ENCODE data around the gene MAGI3.

The MAGI3 gene

DNA sequence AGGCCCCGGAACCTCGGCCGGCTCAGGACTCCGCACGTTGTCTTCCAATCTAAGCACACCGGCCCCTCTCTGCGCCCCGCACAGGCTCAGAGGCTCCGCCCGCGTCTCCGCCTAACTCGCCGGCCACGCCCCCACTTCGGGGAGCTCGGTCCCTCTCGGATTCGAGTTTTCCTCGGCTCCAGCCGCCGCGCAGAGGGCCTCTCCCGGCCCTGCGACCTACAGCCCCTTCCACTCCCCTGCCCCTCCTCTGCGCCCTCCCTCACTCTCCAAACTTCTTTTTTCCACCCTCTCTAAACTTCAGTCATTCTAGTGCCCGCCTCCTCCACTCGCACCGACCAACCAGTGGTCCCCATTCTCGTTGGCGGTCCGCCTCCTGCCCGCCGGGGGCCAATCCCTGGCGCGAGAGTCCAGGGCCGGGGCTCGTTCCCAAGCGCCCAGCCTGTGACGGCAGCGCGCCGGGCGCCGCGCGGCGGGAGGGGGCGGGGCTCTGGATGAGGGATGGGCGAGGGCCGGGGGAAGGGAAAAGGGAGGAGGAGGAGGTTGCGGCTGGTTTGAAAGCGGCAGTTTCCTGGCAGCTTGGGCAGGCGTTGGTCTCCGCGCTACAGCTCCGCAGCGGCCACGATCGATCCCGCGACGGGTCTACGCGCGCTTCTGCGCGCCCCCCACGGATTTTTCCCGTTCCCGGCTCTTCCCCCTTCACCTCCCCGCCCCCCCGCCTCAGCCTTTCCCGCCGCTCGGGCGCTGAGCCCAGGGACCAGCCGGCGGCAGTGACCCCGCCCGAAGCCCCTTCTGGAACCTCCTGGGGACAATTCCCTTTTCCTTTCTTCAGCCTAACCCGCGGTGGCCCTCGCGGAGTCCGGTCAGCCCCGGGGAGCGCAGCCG lies at the start of gene MAGI3:
TSS of gene MAGI3 (plus strand) at position 563 of the 882 bp plus-strand sequence. CDS start 519 bp downstream, outside the sequence.
- peak; percentile 96 for DNase-seq (ENCODE audit: low spot score)

DNA sequence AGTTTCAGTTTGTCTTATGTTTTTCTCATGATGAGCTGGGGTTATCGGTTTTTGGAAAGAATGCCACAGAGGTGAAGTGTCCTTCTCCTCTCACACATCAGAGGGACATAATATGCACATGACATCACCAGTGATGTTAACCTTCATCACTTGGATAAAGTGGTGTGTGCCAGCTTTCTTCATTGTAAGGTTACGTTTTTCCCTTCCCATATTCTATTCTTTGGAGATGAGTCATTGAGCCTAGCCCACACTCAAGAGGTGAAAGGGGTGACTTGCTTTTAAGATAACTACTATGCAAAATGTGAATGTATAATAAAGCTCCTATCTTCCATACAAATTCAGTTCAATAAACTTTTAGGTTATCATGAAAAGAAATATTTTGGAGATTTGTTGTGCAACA lies 36.7 kb upstream of the MAGI3 start:
- peak; percentile 49 for DNase-seq (ENCODE audit: low spot score)

DNA sequence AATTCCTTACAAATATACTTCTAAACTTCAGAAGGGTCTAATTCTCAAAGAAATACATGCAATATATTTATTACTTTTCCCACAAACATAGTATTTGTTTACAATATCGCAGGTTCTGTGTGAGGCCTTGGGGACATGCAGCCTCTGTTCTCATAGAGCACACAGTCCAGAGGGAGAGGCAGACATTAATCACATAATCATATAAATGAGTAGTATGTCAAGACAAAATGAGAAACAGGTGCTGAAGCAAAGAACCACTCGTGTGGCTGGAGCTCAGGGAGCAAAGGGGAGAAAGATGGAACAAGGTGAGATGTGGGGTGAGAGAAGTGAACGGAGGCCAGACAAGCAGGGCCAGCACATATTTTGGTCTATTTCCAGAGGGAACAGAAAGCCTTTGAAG lies 26.4 kb upstream of the MAGI3 start:
- DNase-seq (ENCODE audit: low spot score), result no peak

DNA sequence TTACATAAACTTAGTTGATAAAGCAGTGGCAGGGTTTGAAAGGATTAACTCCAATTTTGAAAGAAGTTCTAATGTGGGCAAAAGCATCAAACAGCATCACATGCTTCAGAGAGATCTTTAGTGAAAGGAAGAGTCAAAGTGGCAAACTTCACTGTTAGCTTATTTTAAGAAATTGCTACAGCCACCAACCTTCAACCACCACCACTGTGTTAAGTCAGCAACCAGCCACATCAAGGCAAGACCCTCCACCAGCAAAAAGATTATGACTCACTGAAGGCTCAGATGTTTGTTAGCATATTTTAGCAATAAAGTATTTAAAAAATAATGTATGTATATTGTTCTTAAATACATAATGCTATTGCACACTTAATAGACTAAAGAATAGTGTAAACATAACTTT lies 21.3 kb upstream of the MAGI3 start:
- no peak for DNase-seq (ENCODE audit: low spot score)

DNA sequence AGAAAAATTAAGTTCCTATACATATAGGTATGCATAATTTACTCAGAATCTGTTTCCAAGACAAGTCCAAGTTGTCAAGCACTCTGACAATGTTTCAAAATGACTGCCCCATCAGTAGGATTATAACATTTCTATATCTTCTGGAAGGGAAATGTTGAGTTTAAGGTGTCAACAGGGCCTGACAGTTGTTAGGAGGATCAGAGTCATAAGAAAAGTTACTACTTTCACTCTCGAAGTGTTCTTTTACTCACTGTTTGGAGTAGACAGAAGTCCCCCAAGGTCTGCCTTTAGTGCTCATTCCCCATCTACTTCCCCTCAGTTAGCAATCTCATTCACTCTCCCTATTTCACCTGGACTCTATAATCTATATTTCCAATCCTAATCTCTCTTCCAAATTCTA lies 20.6 kb upstream of the MAGI3 start:
- no peak for DNase-seq (ENCODE audit: low spot score)

DNA sequence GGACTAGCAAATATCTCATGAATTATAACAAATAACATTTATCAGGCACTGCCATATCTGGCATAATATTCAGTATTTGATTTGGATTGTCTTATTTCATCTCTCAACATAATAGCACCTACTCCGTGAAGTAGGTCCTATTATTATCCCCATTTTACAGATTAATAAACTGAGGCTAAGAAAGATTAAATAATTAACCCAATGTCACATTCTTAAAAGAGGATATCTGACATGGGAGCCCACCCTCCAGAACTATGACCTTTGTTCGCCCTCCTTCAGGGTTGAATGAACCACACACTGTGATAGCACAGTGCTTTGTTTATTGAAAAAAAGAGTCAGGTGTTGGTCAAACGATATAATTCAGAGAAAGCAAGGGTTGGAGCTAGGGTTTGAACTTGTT lies 19.4 kb upstream of the MAGI3 start:
- DNase-seq (ENCODE audit: low spot score), result no peak

DNA sequence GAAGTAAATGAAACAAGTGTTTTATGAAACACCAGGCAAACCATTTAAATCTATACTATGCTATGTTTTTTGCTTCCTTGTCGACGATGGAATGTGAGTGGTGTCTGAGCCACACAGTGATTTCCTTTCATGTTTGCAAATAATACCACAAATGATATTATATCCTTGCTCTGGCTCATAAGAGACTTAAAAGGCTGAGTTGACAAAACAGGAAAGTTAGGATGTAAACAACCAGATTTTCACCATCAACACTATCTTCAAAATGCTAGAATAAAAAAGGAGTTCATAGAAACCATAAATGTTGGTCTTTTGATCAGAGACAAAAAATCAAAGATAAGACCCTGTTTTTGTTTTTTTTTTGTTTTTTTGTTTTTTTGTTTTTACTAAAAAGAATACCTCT lies 17.8 kb upstream of the MAGI3 start:
- no peak for DNase-seq (ENCODE audit: low spot score)

DNA sequence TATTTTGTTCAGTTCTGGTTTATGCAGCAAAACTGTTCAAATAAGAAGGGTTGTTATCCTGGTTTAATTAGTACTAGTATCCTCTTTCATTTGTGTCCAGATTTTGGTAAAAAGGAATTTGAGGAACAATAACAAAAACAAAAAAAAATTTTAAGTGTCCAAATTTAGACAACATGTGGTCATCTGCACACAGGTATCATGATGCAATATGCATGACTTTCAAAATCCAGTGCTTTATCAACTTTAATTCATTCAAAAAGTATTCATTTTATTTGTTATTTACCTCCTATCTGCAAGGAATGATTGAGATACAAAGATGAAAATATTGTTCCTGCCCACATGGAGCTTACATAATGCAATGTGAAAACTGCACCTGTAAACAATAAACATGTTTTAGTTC lies 16.7 kb upstream of the MAGI3 start:
- DNase-seq (ENCODE audit: low spot score), result no peak

DNA sequence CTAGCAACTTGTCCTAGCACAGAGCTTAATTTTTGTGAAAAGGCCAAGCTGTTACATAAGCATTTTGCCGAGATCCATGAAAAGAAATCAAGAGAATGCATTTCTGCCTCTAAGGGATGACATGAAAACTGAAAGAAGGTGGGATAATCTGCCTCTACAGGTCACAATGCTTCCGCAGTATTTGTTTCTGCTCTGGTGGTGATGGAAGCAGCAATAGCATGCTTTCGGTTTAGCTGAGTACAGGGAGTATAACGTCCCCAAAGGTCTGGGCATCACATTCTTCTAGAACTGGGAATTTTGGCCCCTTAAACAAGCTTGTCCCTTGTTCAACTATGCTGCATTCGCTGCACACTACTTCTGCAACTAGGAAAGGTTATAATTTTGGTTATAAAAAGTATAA lies 14.4 kb upstream of the MAGI3 start:
- DNase-seq (ENCODE audit: low spot score), result no peak

DNA sequence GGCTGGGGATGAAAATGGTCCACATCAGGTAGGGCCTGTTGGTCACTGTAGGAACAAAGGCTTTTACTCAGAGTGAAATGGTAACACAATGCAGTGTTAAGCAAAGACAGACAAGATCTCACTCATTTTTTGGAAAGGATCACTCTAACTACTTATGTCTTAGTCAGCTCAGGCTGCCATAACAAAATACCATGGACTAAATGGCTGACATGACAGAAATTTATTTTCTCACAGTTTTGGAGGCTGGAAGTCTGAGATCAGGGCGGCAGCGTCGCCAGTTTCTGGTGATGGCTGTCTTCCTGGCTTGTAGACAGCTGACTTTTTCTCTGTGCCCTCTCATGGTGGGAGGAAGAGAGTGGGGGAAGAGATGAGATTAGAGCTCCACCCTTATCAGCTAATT lies 10.2 kb upstream of the MAGI3 start:
- no peak for DNase-seq (ENCODE audit: low spot score)

DNA sequence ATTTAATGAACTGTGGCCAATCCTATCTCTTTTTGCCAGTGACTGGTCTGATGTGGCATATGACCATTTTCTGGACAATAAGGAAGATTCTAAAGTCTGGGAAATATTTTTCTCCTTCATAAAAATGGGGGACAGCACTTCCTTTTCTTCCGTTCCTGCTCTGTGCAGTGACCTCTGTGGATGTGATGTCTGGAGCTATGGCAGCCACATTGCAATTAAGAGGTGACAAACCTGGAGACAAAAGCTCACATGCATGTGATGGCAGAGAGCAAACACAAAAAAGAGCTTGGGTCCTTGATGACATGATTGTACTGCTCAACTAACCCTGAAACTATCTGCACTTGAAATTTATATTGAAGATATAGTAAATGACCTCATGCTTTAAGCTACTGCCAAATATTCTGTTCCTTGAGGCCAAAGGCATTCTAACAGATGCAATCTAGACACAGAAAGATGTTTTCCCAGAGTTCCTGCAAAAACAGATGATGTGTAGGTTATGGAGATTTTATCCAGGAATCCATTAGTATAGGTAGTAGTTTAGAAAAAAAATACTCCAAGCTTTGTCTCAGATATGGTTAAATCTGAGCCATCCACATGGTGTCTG lies 2.2 kb upstream of the MAGI3 start:
- no peak for DNase-seq (ENCODE audit: low spot score)

DNA sequence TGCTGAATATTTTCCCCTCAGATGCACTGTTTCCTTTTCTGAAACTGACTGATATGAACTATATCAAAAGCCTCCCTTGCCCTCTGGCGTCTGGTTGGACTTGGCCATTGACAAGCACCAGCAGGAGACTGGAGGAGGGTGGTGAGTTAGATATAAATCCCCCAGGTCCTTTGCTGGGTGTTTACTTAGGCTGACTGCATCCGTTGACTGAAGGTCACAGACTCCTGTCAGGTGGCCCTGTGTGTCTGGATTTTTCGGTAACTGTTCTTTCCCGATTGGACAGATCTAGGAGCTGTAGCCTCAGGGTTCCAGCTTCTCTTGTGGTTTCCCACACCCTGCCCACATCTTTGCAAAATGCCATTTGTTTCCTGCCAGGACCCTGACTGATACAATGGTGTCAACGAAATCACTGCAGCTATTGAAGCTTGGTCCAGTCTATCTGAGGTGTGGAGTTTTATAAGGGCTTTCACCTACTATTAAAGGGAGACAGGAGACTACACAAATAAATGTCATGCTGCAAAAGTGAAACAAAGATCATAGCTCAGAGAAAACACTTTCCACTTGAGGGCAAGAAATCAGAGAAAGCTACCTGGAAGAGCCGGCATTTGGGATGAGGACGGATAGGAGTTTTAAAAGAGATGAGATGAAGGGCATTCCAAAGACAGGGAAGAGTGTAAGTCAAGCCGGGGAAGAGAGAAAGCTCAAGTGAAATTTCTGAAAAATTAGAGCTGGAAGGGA lies 1.5 kb upstream of the MAGI3 start:
- no peak for DNase-seq (ENCODE audit: low spot score)

DNA sequence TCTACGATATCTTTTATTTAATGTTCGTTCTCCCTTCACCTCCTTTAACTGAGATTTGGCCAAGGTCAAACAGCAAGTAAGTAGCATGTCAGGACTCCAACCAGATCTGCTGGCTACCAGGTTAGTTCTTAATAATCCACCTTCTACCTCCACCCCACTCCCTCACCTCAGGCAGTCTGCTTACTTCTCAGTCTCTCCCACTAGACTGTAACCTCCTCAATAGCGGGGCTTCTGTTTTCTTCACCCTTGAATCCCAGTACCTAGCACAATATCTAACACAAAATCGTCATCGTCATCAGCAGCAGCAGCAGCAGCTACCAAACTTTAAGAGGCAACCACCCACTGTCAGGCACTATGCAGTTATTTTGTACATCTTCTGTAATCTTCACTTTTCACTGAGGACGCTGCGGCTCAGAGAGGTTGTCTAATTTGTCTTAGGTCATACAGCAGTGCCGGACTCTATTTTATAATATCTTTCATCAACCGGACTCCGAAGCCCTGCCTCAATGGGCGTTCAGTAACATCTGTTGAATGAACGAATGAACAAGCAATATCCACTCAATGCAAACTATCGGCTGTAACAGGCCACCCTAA lies 859 bp upstream of the MAGI3 start:
- DNase-seq (ENCODE audit: low spot score), result no peak

DNA sequence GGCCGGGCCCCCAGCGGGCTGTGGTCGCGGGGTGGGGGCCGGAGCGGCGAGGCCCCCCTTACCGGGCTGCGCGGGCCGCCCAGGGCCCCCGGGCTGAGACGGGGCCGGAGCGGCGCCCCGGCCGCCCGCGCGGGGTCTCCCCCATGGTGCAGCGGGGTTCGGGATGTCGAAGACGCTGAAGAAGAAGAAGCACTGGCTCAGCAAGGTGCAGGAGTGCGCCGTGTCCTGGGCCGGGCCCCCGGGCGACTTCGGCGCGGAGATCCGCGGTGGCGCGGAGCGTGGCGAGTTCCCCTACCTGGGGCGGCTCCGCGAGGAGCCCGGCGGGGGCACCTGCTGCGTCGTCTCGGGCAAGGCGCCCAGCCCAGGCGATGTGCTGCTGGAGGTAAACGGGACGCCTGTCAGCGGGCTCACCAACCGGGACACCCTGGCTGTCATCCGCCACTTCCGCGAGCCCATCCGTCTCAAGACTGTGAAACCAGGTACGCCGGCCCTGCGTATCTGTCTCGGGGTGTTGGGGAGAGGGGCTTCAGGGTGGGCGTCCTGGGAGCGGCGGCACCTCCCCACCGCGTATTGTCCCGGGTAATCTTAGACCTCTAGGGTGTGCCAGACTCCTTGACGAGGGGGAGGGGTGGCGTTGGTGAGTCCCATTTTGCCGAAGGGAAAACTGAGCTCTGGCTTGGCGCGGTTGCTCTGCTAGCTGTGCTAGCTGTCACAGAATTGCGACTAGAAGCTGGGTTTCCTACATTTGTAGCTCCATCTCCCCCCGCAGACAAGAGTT lies 745 bp downstream of the MAGI3 start:
- peak; percentile 69 for DNase-seq (ENCODE audit: low spot score)

DNA sequence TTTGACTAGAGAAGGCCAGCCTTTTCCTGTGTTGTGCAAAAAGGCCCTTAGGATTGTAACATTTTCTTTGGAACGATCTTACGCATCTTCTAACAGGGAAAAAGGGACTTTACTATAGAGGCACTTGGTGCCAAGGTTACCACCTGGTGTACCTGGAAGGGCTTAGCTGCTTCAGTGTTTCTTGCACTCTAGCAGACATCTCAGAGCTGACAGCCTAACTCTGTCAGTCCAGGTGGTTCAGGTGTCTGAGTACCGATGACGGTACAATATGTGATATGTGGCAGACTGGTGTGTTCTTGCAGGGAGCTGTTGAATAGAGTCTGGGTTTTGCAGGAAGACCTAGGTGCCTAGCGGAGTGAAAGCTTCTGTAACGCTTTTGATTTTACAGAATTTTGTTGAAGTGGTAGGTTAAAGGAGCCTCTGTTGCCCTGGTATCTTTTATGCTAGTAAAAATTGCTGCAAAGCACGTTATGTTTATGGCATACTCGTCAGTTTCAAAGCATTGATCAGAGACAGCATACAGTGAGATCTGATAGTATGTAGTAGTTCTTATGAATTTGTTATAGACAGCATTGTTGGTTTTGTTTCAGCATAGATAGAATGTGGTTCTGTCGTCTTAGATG lies 1.4 kb downstream of the MAGI3 start:
- no peak for DNase-seq (ENCODE audit: low spot score)

DNA sequence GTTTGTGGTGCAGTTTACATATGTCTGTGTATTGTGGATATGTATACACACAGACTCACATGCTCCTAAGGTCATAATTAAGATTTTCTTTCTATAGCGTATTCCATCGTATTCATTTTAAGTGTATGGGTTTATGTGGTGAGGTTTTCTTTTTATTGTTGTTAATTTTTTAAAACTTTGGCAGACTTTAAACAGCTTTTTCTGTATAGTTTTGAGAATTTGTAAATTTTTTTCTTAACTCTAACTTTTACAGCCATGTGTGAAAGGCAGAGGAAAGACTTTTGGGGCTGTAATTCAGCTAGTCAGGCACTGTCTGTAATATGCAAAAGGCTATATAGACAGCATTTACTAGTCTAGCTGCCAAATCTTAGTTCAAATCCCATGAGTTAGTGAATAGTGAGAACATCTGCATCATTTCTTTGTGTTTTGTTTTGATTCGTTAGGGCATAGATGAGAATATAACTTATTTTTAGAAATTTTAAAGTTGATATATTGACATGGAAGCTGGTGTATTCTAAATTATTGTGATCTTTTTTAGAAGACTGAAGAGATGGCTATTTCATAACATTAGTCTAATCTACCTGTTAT lies 2.3 kb downstream of the MAGI3 start:
- no peak for DNase-seq (ENCODE audit: low spot score)

DNA sequence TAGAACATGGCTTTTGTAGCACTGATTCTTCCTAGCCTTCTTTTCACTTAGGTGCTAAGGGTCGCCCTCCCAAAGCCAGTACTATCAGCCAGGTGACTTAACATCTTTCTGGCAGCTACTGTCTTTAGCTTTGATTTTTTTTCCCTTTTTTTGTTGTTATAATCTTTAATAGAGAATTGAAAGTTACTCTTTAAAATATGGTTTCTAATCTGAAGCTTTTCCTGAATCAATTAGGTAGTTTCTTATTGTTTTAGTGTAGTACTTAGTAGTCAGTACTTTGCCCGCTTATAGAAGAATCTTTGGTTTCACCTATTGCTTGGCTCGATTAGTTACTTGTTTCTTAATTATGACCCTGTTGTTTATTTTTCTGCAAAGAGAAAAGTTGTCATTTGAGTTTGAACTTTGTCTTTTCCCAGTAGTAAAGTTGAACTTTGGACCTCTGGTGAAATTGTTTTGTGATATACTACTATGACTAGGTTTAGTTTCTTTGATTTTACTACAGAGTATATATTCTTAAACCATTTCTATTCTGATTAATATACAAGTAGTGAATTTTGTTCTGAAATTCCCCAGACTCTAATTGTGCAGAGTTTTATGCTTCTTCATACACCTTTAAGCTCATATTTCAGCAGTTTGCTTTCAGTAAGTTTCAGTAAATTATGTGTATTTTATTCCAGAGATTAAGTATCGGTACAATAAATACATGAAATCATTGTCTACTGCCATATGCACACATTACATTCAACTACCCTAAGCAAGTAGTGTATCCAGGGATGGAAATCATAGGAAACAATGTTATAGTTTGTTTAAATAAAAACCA lies 3.9 kb downstream of the MAGI3 start:
- DNase-seq (ENCODE audit: low spot score), result no peak

DNA sequence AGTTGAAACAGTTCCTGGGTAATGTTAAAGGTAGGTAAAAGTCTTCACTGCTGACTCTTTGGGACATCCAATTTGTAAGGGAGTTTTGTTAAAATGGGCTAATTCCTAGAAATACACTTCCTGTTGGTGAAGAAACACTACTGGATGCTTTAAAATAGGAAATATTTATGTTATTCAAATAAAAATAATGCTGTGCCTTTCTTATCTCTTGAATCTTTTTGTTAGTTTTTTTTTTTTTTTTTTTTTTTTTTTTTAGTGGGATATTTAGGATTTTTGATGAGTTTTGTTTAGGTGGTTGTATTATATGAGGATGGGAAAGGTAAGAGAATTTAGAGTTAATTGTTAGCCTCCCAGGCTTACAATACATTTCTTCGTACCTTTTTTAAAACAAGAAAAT lies 4.5 kb downstream of the MAGI3 start:
- no peak for DNase-seq (ENCODE audit: low spot score)

DNA sequence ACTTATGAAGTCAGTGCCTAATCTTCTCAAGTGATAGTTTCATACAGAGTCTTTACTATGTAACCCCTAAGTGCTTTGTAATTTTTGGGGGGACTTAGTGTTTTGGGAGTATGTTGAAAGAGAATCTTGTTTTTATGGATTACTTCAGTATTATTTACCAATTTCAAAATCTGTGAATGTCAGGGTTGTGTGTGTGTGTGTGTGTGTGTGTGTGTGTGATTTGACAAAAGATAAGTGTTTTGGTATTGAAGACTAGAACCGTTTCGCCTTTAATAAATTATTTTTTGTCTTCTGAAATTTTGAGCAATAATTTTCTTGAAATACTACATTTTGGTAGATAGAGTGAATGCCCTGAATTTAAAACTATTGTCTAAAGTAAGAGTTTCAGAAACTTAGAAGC lies 5.8 kb downstream of the MAGI3 start:
- DNase-seq (ENCODE audit: low spot score), result no peak

DNA sequence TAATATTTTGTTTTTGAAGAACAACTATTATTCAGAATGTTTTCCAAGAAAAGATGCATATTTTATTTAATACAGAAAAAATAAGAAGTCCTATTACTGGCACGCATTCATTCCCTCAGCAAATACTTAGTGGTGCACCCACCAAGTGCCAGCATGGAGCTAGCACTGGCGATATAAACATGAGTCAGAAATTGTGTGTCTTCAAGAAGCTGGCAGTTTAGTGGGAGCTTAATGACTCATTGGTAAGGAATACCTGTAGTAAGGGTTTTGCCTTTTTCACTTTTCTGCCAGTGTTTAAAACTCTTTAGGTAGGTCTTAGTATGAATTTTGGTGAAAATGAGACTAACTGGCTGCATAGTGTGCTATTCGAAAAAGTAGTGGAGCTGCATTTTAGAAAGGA lies 6.3 kb downstream of the MAGI3 start:
- peak; percentile 78 for DNase-seq (ENCODE audit: low spot score)

Data from RKO (cell line).